DMS53 treated with DMSO at 0.1 percent for 48 hours (cell line): ENCODE results near the gene NTRK2.

Experiments
- DNase-seq: peaks from one replicate; lab custom pipeline; 2025; ENCODE audit not compliant: unreplicated experiment; lab: John Stamatoyannopoulos, UW

Gene NTRK2

DNA sequence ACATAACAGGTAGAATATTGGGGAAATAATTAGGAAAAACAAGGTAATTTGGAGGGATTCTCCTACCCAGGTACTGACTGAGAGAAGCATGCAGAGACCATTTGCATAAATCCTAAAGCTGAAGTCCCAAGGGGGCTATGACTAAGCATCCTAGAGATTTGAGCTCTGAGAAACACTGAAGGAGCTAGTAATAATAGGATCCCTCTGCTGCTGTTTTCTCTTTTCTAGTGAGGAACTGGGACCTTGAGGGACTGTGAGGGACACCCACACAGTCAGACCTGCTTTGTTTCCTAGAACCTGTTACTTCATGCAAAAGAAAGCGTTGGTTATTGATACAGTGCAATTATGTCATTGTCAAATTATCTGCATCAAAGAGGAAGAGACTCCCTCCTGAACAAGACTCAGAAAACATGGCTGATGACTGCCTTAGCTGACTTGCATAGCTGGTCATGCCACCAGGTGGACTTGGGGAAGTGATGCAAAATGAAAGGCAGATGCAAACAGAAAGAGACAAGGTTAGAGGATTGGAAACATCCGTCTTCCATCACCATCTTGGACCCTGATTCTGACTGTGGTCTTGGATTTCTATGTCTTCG, 335.4 kb downstream of the NTRK2 start:
- DNase-seq = no peak

DNA sequence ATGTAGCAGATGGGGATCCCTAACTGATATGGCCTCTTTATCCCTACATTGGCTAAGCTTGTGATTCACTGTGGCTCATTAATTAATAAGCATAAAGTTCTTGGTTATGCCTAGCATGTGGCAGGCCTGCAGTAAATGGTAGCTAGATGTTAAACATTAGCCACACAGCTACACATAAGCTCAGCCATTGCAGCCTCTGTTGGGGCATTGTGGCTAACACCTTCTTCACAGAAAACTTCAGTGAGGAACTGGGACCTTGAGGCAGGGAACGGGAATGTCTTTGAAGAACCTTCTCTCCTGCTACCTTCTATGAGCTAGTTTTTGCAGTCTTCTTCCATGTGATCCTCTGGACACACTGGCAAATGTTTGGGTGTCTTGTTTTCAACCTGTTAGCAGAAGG, 338.2 kb downstream of the NTRK2 start:
- DNase-seq = no peak

DNA sequence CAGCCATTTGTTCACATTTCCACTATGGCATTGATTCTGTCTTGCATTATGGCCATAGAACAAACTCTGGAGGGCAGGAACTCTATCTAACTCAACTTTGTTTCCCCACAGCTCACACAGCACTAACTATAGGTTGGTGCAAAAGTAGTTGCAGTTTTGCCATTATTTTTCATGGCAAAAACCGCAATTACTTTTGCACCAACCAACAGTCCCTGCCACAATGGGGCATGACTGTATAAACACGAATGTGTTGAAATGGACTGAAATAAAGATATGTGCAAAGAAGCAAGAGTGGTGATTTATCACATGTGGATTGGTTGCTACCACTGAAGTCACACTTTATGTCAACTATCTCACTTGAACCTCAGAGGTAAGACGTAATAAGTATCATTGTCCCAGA, 338.7 kb downstream of the NTRK2 start:
- no peak for DNase-seq

DNA sequence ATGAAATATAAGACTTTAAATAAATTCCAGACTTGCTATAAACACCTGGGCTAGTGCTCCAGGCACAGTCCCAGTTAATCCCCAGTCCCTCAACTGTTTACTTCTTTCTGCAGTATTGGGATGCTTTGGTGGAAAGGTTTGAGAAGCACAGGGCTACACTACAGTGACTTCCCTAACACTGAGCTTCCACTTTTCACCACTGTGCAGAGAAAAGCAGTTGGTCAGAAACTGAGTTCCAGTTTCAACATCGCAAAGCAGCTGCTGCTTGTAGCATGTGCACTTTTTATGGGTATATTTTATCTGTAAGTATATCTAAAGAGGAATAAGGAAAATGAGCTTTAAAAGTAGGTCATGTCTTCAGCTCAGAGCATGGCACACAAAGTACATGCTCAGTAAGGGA, 339.7 kb downstream of the NTRK2 start:
- no peak for DNase-seq

DNA sequence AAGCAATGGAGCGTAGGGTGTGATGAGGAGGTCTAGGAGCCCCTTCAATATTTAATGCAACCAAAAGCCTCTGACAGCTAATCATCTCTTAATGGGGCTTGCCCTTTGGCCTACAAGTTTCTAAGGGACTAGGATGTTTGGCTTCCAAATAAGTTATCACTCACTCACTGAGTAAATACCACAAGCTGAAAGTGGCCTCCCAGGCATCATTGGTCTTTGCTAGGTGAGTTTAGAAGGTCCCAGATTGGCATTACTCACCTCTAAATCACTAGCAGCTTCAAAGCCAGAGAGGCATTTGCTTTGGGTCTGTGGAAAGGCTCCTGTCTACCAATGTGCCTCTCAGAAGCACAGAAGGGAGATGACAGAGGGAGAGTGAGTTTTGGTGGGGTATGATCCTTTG, 344.2 kb downstream of the NTRK2 start:
- DNase-seq = no peak

DNA sequence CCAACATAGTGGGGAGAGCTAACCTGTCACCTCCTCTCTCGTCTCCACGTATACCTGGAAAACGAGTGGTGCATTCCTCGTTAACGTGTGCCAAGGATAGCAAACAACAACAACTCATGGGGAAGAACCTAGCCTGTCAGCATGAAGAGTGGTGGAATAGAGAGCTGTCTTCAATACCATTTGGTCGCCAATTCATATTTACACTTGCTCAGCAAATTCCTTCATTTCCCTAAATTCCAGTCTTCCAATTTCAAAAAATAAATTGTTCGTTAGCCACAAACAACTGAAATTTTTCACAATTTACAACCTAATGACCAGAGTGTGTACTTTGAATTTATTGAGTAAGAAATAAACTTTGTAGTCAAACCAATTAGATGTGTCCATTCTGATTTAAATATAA, 344.8 kb downstream of the NTRK2 start:
- DNase-seq = no peak

DNA sequence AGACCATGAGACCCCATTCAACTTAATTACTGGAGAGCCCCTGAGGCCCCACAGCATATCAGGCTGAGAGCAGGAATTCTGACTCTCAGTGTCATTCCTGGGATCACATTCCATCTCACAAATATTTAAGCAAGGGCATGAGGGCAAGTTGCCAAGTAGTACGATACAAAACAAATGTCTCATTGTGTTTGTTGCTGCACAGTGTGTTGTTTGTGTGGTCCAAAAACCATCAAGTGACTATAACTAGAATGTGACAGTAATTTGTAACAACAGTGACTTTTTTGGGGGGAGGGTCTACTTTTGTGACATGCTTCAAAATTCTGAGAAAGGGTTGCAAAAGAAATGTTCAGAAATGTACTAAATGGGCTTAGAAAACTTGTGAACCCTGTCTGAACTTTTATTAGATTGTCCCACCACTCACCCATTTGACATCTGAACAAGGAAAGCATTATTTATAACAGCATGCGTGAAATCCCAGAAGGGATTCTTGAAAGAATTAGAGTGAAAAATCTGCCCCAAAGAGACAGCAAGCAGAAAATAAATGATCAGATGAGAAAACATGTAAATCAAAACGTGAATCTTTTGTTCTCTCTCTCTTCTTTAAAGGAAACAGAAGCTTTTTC, 347.0 kb downstream of the NTRK2 start:
- no peak for DNase-seq

DNA sequence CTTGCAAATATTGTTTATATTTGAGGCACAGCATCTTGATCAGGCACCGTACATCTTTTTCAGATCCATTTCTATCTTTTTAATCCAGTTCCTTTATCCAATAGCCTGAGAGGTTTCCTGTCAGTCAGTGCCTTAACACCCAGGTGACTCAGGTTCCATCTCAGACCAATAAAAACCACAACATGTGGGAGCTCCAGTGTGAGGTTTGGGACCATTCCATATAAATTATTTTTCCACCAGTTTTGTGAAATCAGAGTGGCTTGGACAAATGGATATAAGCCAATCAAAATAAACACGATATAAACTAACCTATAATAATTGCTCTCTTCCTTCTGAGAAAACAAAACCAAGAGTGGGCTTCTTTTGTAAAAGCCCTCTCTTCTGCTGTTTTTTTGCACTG, 351.3 kb downstream of the NTRK2 start:
- no peak for DNase-seq

DNA sequence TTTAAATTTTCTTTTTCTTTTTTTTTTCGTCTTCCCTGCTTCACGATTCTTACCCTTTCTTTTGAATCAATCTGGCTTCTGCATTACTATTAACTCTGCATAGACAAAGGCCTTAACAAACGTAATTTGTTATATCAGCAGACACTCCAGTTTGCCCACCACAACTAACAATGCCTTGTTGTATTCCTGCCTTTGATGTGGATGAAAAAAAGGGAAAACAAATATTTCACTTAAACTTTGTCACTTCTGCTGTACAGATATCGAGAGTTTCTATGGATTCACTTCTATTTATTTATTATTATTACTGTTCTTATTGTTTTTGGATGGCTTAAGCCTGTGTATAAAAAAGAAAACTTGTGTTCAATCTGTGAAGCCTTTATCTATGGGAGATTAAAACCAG, 352.2 kb downstream of the NTRK2 start:
- DNase-seq = no peak

DNA sequence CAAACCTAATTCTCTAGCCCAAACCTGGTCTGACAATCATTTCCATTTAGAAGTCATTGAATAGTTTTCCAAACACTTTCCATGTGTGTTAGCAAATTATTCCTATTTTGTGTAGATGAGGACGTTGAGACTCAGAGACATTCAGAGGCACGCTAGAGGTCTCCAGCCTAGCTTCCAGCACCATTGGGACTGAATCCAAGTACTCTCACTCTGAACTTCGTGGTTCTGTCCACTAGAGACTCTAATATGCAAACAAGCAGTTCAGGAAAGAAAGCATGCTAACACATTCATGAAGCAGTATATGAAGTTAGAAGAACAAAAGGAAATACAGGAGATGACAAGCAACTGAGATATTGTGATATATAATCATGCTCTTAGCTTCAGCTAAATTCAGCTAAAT, 354.8 kb downstream of the NTRK2 start:
- DNase-seq = no peak

DNA sequence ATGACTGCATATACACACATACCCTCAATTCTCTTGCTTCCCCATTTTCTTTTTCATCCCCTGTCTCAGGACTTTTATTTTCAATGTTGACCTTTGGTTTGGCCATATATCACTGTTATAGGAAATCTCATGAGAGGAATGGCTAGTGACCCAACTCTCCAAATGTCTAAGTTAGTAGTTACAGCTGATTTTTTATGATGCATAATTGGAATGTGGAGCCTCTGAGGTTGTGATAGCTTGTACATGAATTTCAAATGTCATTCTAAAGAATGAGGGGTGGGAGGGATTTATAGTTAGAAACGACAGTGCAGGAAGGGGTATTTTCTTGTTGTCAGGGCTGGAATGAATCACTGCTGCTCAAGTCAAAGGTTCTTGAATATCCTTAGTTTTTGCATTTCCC, 356.1 kb downstream of the NTRK2 start:
- DNase-seq = no peak

DNA sequence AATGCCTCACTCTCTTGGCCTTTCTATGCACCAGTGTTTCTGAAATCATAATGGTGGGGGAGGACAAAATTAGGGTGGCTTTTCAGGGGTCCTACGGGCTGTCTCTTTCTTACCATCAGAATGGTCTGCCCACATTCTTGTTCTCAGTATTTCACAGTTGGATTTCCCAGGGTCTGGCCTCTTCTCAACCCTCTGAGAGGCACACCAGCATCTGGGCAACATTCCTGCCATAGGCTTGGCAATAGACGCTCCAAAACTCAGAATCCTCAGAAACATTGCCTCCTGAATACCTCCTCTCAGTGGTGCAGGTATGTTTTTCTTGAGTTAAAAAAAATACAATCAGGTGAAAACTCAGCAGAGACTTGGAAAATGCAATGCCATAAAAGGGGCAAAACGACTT, 358.3 kb downstream of the NTRK2 start:
- DNase-seq = no peak

DNA sequence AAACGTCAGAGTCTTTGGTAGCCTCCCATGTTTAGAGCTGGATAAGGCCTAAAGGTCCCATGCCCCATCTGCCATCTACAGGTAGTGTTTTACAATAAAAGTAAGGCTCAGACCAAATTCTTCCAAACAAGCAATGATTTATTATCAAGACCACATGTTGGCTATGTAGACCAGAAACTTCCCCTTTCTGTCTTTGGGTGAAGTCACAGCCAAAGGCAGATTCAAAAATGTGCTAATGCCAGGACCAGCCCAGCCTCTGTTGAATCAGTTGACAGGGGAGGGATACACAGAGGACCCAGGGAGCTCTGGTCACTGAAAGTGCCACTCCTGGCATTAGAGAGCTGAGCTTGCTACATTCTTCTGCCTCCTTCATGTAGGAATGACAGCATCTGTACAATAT, 360.8 kb downstream of the NTRK2 start:
- DNase-seq = no peak

DNA sequence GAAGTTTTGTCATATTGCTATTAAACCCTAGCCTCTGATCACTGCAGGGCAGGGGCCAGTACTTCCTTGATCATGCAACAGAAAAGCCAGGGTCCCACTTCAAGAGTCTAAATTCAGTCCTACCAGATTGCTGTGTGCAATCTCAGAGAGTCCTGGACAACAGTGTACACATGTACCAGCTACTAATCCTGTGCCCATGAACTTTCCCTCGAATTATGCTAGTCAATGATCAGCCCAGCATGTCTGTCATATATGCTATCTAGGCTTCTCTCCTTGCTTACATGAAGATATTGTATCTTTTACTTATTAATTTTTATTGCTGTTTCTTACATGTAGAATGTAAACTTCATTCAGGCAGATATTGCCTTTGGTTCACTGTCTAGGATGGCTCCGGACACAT, 367.0 kb downstream of the NTRK2 start:
- DNase-seq = no peak

DNA sequence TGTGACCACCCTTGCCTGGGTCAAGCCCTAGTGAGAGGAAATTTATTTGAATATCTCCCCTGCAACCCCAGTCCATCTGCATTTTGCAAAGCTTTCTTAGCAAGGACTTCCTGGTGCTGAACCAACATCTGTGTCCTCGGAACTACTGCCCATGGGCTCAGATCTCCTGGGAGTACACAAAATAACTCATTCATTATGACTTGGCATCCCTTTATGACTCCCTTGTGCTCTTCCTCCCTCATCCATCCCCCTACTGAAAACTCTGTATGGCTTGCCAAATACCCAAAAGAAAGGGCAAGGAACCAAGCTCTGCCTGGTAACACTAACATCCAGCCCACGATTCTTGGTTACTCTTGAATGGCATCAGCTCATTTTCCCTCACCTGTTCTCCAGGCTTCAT, 368.5 kb downstream of the NTRK2 start:
- DNase-seq = no peak

DNA sequence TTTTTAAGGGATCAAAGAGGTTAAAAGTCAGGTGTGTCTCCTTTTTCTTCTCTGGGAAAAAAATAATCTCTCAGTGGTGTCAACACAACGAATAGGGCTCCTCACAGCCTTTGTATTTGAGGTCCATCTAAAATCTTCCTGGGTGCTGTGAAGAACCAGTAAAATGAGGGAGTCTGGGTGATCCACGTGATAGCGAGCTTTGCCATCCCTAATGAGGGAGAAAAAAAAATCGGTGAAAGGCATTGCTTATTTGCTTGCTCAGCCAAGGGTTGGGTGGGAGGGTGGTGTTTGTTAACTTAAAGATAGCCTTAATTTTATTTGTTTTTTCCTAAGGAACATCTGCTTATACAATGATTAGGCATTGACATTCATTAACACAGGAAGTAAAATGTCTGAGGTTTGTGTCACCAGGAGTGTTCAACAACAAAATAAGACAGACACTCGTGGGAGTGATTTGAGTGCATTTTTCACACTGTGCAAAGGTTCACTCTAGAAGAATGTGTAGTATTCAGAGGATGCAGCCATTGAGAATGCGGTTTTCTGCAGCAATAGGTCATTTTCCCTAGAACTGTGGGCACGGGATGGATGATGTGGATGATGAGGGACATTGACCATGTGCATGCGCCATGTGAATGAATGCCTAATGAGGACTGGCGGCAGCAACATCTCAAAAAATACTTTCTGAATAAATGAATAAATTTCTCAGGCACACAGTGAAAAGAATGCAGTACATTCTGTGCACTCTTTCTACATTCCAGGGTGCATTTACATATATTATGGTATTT, 369.5 kb downstream of the NTRK2 start:
- no peak for DNase-seq

DNA sequence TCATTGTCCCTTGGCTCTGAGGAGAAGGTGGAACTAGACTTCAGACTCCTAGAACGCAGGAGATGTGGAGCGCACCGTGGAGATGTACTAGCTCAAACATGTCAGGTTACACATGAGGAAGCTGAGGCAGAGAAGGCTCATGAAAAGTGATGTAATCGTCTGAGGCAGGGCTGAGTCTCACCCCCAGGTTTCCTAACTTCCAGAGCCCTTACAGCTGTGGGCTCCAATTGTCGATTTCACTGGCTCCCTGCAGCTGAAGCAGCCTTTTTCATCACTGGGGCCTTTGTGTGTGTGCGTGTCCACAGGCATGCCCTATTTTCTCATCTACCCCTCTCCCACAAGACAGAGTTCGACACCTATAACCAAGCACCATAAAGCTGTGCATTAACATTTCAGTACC, 370.6 kb downstream of the NTRK2 start:
- no peak for DNase-seq

DNA sequence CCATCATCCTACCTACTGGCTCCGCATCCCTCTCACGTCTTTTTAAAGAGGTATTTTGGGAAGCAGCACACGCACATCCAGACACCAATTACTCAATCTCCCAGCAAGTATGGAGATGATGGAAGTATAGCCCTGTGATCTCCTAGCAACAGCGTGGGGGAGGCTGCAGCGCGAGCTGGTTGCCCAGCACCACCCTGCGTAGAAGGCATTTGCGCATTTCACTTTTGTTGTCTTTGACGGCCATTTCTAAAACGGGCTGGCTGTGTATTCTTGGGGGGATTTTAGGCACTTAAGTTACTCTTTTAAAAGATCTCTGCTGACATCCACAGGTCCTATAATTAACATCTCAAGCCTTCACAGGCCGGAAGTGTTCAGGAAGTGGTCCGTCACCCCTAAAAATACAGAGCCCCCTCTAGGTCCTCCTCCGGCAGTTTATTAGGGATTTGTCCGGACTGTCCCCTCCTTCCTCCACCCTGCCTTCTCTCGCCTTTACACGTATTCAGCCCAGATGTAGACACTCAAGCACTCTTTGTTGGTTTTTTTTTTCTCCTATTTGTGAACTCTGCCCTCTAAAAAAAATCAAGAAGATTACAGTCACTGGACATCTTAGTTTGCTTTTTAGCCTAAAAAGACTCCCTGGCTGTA, 371.4 kb downstream of the NTRK2 start:
- DNase-seq = no peak

DNA sequence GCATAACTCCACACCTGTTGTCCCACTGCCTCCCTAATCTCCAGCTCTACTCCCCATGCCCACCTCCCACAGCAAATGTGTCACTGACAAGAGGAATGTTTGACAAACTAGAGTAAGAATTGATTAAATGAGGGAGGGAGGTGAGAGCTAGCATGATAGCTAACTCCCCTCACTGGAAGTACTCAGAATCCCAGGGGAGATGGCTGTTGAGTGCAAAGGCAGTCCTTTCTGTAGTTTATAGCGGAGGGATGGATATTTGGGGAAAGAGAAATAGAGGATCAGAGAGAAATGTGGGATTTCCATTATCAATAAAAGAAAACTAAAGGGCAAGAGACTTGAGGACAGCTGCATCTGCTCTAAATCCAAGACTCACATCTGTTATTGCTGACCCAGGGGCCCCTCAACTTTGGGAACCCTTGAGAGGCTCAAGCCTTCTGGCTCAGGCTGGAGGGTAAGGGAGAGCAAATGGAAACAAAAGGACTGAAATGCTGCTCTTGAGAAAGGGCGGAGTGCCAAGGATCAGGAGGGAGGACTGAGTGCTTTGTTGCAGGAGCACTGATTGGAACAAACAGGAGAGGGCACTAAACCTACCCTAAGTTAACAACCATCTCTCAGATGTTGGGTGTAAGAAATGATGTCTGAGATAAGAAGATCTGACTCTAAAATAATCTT, 372.1 kb downstream of the NTRK2 start:
- DNase-seq = no peak

DNA sequence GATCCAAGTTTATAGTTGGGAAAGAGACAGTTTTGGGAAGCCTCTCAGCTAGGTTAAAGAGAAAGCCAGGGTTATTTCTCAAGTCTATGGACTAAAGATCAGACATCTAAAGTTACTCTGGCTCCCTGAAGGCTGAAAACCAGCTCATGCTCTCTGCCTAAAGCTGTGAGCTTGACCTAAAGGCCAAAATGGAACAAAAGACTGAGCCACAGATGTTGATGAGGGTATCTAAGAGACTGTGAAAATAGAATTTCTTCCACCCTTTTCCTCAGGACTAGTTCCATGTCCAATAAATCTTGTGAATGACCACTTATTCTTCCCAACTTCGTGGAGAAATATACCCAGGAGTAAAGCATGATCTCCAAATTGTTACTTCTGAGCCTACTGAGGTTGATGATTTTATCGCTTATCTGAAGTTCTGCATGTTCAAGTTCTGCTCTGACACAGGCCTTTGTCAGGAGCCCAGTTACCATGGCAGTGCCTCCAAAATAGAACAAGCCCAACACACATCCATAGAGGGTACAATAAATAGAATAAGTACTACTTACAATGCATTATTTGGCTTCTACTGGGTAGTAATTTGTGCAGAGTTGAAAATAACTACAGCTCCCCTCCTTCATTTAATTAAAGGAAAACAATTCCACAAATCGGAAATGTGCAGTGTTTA, 373.6 kb downstream of the NTRK2 start:
- DNase-seq = no peak

DNA sequence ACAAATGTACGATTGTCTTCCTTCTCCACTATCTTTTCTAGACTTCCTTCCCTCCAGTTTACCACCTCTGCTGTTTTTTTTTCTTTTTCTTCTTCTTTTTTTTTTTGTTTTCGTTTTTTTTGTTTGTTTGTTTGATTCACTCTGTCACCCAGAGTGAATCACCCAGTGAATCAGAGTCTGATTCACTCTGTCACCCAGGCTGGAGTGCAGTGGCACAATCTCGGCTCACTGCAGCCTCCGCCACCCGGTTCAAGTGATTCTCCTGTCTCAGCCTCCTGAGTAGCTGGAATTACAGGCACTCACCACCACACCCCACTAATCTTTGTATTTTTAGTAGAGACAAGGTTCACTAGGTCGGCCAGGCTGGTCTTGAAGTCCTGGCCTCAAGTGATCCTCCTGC, 375.7 kb downstream of the NTRK2 start:
- DNase-seq = no peak
